NB4 (cell line): ENCODE results near the gene CTNNA2.

ENCODE experiments used
- DNase-seq: peaks from one replicate; pipeline ENCODE4 v3.0.0; 2010; ENCODE audit warnings: low read depth
- H3K4me3 ChIP-seq: one replicate; pipeline ENCODE4 v1.5.1; 2011; ENCODE audit warnings: mild to moderate bottlenecking, low read depth, low read length, moderate library complexity
- MYC ChIP-seq: IDR thresholded peaks from 2 replicates; pipeline ENCODE4 v1.6.1; 2011; ENCODE audit warnings: low read depth, low read length
- POLR2A ChIP-seq: IDR thresholded peaks from 2 replicates; pipeline ENCODE4 v1.6.1; 2011; ENCODE audit warnings: mild to moderate bottlenecking; ENCODE audit not compliant: insufficient read length; ENCODE audit errors: extremely low read depth
- TF ChIP-seq, protein P1 (sequence below): IDR thresholded peaks from one replicate; pipeline ENCODE4 v1.5.1; 2012; ENCODE audit warnings: low read depth, low read length
- TF ChIP-seq, protein P2 (sequence below): IDR thresholded peaks from 2 replicates; pipeline ENCODE4 v1.6.1; 2011; ENCODE audit warnings: low read depth, low read length

The CTNNA2 gene

DNA sequence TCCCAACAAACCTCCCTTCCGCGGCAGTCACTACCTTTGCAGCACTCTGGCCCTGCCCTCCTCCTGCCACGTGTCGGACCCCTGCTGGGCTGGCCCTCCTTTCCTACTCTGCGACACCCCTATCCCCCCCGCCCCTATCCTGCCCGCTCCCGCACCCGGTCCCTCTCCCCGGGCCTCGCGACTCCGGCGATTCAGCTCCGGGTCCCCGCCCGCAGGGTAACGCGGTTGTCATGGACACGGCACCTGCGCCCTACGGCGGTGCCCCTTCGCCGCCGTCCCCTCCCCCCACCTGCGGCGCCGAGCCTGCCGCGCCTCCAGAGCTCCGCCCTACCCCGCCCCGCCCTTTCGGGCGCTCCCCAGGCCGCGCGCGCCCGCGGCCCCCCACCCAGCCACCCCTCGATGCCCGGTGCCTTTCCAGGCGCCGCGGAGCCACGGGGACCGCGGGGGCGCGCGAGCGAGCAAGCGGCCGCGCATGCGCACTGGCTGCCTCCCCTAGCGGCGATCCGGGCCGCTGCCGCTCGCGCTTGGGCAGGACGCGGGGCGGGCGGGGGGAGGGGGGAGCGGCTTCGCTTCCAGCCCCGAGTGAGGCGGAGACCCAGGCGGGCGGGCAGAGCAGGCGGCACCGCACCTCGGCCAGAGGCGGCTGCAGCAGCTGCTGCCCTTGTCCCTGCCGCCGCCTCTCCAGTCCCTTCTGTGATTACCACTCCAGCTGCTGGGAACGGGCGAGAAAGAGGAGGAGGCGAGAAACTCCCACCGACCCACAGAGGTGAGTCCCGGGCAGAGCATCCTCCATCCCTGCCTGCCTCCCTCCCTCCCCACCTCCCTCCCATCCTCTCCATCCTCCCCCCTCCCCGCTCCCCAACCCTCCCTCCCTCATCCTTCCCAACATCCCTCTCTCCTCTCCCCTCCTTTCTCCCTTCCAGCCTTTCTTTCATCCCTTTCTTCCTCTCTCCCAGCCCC, at the start of gene CTNNA2:
Gene CTNNA2 (plus strand): TSS at position 610 of the 960 bp plus-strand sequence.
- TF ChIP-seq, protein P1, sequence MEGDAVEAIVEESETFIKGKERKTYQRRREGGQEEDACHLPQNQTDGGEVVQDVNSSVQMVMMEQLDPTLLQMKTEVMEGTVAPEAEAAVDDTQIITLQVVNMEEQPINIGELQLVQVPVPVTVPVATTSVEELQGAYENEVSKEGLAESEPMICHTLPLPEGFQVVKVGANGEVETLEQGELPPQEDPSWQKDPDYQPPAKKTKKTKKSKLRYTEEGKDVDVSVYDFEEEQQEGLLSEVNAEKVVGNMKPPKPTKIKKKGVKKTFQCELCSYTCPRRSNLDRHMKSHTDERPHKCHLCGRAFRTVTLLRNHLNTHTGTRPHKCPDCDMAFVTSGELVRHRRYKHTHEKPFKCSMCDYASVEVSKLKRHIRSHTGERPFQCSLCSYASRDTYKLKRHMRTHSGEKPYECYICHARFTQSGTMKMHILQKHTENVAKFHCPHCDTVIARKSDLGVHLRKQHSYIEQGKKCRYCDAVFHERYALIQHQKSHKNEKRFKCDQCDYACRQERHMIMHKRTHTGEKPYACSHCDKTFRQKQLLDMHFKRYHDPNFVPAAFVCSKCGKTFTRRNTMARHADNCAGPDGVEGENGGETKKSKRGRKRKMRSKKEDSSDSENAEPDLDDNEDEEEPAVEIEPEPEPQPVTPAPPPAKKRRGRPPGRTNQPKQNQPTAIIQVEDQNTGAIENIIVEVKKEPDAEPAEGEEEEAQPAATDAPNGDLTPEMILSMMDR, result no peak
- TF ChIP-seq, protein P2, sequence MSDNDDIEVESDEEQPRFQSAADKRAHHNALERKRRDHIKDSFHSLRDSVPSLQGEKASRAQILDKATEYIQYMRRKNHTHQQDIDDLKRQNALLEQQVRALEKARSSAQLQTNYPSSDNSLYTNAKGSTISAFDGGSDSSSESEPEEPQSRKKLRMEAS, result no peak
- no peak for TF ChIP-seq MYC
- DNase-seq, result no peak
- H3K4me3 ChIP-seq, result no peak within 1 kb of the TSS

DNA sequence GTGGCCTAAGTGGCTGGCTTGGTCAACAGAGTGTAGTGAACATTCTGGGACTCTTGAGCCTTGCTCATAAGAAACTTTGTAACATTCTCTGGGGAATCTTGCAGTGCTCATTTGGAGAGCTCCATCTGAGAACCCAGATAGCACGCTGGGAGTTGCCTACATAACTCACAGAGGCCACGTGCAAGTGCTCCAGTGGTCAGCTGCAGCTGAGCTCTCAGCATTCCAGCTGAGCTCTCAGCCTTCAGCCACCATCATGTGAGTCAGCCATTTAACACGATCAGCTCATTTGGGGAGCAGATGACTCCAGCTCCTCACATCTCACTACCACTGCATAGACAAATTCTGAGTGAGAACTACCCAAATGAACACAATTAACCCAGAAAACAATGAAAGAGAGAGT, 25.5 kb upstream of the CTNNA2 start:
- no peak for DNase-seq
- TF ChIP-seq MYC (no peak), POLR2A (no peak)
- TF ChIP-seq, protein P2, result no peak
- TF ChIP-seq, protein P1, result no peak
- H3K4me3 ChIP-seq, result no peak overlapping the region

- DNase-seq, result peak; percentile 56
- no peak overlapping the region for H3K4me3 ChIP-seq
- TF ChIP-seq, protein P2, result peak; percentile 89
- TF ChIP-seq POLR2A, result no peak
- TF ChIP-seq MYC, result peak; percentile 67
- TF ChIP-seq, protein P1, result no peak
Observed at GRCh38 chr2:79511320-79511951, 1.4 kb upstream of the CTNNA2 start.

GRCh38 chr2:79513711-79514110, 860 bp downstream of the CTNNA2 start:
- DNase-seq, result no peak
- TF ChIP-seq, protein P1, result no peak
- TF ChIP-seq, protein P2, result no peak
- no peak for TF ChIP-seq POLR2A
- no peak for TF ChIP-seq MYC
- no peak overlapping the region for H3K4me3 ChIP-seq

DNA sequence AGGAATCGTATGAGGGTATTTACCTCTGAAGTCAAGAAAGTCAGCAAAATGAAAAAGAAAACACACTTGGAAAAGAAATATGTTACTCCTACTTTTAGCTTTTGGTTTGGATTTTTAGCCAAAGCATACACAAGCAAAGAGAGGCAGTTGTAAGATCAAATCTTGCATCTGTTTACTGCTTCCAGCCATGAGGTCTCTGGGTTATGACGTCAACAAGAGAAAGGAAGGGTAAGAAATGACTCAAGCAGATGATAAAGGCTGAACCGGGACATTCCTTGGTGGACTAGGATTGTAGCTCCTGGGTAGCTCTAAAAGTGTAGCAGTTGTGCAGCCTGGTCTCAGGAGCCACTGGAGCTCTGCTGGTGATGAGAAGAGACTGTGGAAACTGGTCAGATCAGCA, 16.8 kb downstream of the CTNNA2 start:
- no peak for DNase-seq
- no peak overlapping the region for H3K4me3 ChIP-seq
- TF ChIP-seq, protein P2, result no peak
- TF ChIP-seq, protein P1, result no peak
- TF ChIP-seq MYC (no peak), POLR2A (no peak)
